T-helper 17 cell (primary cell): Measurements from ENCODE around the gene FTO. TPM values are rescaled to one million over a fixed set of nuclear protein-coding genes. Genes with fewer than 3 reads are reported as not detected.

Source experiments
- total RNA-seq, 4 donors: library from RNA in 2 of 4; stranded (reverse) in 2 of 4; gene quantifications; one replicate each; pipeline ENCODE4 v1.2.3 and lab custom pipeline; 2022 to 2026

The FTO gene
- total RNA-seq, 2 donors from 2014 or later: 53.0 to 53.3 TPM

Other genes starting within 250 kb of the FTO start
- gene AKTIP, start 200.9 kb upstream of the FTO start, total RNA-seq: 10 to 100 TPM; 28.5 to 32.4 TPM
- gene RPGRIP1L, start 297 bp upstream of the FTO start, total RNA-seq: 1 to 10 TPM; 2.1 to 4.1 TPM